Caco-2 (cell line): Measurements from ENCODE around the gene KIF14. TPM values are rescaled to one million over a fixed set of nuclear protein-coding genes. Genes with fewer than 3 reads are reported as not detected.

Experiments
- BruUV-seq: library from RNA; stranded (reverse); fragments of 400-500 nt; replicated peaks from 2 replicates; lab custom pipeline; 2021; lab: Mats Ljungman, UMichigan
- CTCF ChIA-PET: fragments of 300-600 bp; sonication (Branson Sonifier 250); formaldehyde crosslinking; loops from one replicate; lab custom pipeline; 2022; ENCODE audit warnings: antibody characterized with exemption; lab: Charles Lee
- POLR2A ChIA-PET: fragments of 300-600 bp; sonication (Branson Sonifier 250); formaldehyde crosslinking; loops from one replicate; lab custom pipeline; 2022; ENCODE audit warnings: antibody characterized with exemption; lab: Charles Lee
- DNase-seq, 2 experiments: peaks; one replicate each; pipeline versions ENCODE4 v3.0.0 to v3.0.0-alpha.2; 2020 to 2022
- H3K27me3 ChIP-seq: replicated peaks from 2 replicates; pipeline ENCODE4 v1.6.0; 2011; ENCODE audit warnings: low read length; ENCODE audit not compliant: control insufficient read depth, insufficient read depth
- H3K36me3 ChIP-seq: 2 replicates; pipeline ENCODE4 v1.5.1; 2011; ENCODE audit warnings: low read length; ENCODE audit not compliant: control insufficient read depth, insufficient read depth
- H3K4me1 ChIP-seq: fragments of 250-450 bp; sonication (Bioruptor Pico); 2 replicates; pipeline ENCODE4 v1.5.1; 2020; ENCODE audit warnings: mild to moderate bottlenecking
- H3K4me3 ChIP-seq: 2 replicates; pipeline ENCODE4 v1.5.1; 2011; ENCODE audit warnings: low read depth, mild to moderate bottlenecking, control low read depth, low read length
- H3K9me3 ChIP-seq: fragments of 250-450 bp; sonication (Bioruptor Pico); 2 replicates; pipeline ENCODE4 v1.5.1; 2020; ENCODE audit warnings: mild to moderate bottlenecking, moderate library complexity
- H3K27ac Mint-ChIP-seq: one replicate; pipeline ENCODE4 v1.8.0; 2022; ENCODE audit warnings: mixed read lengths; ENCODE audit not compliant: unreplicated experiment
- H3K27me3 Mint-ChIP-seq: one replicate; pipeline ENCODE4 v1.8.0; 2022; ENCODE audit warnings: mixed read lengths; ENCODE audit not compliant: insufficient read depth, unreplicated experiment
- H3K36me3 Mint-ChIP-seq: one replicate; pipeline ENCODE4 v1.8.0; 2022; ENCODE audit warnings: mild to moderate bottlenecking, mixed read lengths; ENCODE audit not compliant: insufficient read depth, unreplicated experiment
- H3K4me1 Mint-ChIP-seq: one replicate; pipeline ENCODE4 v1.8.0; 2022; ENCODE audit warnings: low read depth, mixed read lengths; ENCODE audit not compliant: unreplicated experiment
- H3K4me3 Mint-ChIP-seq: one replicate; pipeline ENCODE4 v1.8.0; 2022; ENCODE audit warnings: mild to moderate bottlenecking, moderate library complexity, mixed read lengths; ENCODE audit not compliant: unreplicated experiment
- H3K9me3 Mint-ChIP-seq: one replicate; pipeline ENCODE4 v1.8.0; 2022; ENCODE audit warnings: mixed read lengths; ENCODE audit not compliant: unreplicated experiment
- intact Hi-C: fragments of 100-400 bp; cut with micrococcal nuclease; formaldehyde crosslinking; loops from one replicate; pipeline ENCODE4 v1.10.0; 2022; ENCODE audit not compliant: unreplicated experiment
- total RNA-seq: library from RNA; stranded (reverse); gene quantifications from 2 replicates; pipeline ENCODE4 v1.2.3, GENCODE V29; 2022
- TF ChIP-seq, protein P1 (sequence below), 2 experiments: fragments of 200-600 bp in 1 of 2; IDR thresholded peaks; 1 replicate in 1 of 2; 2 replicates in 1 of 2; pipeline versions ENCODE4 v1.5.1 to v1.8.0; 2011 to 2022; ENCODE audit warnings: antibody characterized with exemption in 1 of 2, control low read depth in 1 of 2, inconsistent platforms in 1 of 2, low read depth in 1 of 2, low read length in 1 of 2, mild to moderate bottlenecking in 1 of 2, moderate library complexity in 1 of 2; ENCODE audit not compliant: insufficient read depth in 1 of 2, severe bottlenecking in 1 of 2, unreplicated experiment in 1 of 2

The KIF14 gene
- total RNA-seq, 1 experiment from 2014 or later = 11.6 TPM

DNA sequence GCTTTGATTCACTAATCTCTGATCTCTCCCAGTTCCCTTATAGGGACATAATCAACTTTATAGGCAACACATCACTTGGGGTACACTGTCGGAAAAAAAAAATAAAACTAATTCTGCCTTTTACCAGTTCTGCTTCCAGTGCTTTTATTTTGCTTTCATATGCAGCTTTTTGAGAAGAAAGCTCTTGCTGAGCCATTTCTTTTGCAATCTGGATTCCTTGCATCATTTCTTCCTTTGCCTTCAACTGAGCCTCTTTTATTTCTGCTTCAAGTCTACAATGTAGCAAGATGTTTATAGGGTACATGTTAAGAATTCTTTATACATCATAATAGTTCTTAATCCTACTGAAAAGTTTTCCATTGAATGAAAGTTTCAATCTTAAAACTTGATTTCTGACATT lies 30.6 kb downstream of the KIF14 start:
- Histone ChIP-seq H3K36me3 (no peaks in the 10 kb centered on the region; the same call in 1 of the 2 replicates), H3K4me1 (no peaks in the 10 kb centered on the region), H3K9me3 (no peaks in the 10 kb centered on the region), H3K4me3 (no peak overlapping the region), H3K27me3 (no peaks in the 10 kb centered on the region)
- intact Hi-C loops = no loop called here
- BruUV-seq = no TSS peak
- Mint-ChIP-seq H3K9me3 (no peaks in the 10 kb centered on the region), H3K36me3 (peaks cover 23% of the 10 kb centered on the region), H3K27me3 (no peaks in the 10 kb centered on the region), H3K4me3 (no peak overlapping the region), H3K27ac (no peak overlapping the region), H3K4me1 (peaks cover 8% of the 10 kb centered on the region)
- TF ChIP-seq, protein P1, sequence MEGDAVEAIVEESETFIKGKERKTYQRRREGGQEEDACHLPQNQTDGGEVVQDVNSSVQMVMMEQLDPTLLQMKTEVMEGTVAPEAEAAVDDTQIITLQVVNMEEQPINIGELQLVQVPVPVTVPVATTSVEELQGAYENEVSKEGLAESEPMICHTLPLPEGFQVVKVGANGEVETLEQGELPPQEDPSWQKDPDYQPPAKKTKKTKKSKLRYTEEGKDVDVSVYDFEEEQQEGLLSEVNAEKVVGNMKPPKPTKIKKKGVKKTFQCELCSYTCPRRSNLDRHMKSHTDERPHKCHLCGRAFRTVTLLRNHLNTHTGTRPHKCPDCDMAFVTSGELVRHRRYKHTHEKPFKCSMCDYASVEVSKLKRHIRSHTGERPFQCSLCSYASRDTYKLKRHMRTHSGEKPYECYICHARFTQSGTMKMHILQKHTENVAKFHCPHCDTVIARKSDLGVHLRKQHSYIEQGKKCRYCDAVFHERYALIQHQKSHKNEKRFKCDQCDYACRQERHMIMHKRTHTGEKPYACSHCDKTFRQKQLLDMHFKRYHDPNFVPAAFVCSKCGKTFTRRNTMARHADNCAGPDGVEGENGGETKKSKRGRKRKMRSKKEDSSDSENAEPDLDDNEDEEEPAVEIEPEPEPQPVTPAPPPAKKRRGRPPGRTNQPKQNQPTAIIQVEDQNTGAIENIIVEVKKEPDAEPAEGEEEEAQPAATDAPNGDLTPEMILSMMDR (IDR thresholded peaks at IDR 0.05; ENCODE audit: insufficient read depth in 1 of 2, low read depth in 1 of 2, low read length in 1 of 2, severe bottlenecking in 1 of 2, unreplicated experiment in 1 of 2) = no peak
- no peak for DNase-seq
- CTCF ChIA-PET = no interaction called here
- POLR2A ChIA-PET = no interaction called here

DNA sequence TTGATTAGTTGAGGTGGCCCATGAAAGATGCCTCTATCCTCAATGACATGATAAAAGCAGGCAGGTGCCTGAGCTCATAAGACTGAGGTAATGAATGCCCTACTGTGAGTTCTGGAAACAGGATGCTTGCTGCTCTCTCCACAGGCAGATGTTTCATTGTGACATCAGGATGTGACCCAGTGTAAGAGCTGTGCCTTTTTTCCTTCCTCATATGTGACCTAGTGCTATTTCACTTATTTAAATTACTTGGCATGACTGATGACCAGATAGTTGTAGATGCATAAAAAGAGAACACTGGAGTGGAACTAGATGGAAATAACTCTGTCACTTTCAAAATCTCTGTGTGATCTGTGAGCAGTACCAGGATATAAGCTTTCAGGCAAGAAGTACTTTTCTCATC lies 31.9 kb downstream of the KIF14 start:
- H3K4me1 ChIP-seq = no peaks in the 10 kb centered on the region
- no peak for DNase-seq
- Mint-ChIP-seq H3K9me3 (no peaks in the 10 kb centered on the region), H3K27ac (no peak overlapping the region), H3K4me1 (peaks cover 8% of the 10 kb centered on the region), H3K27me3 (no peaks in the 10 kb centered on the region), H3K36me3 (peaks cover 28% of the 10 kb centered on the region), H3K4me3 (no peak overlapping the region)
- no TSS peak for BruUV-seq
- no peaks in the 10 kb centered on the region for H3K27me3 ChIP-seq
- H3K36me3 ChIP-seq = no peaks in the 10 kb centered on the region; the same call in 1 of the 2 replicates
- TF ChIP-seq, protein P1 (IDR thresholded peaks at IDR 0.05; ENCODE audit: insufficient read depth in 1 of 2, low read depth in 1 of 2, low read length in 1 of 2, severe bottlenecking in 1 of 2, unreplicated experiment in 1 of 2) = no peak
- CTCF ChIA-PET = no interaction called here
- no peak overlapping the region for H3K4me3 ChIP-seq
- H3K9me3 ChIP-seq = no peaks in the 10 kb centered on the region
- intact Hi-C loops = no loop called here
- POLR2A ChIA-PET = no interaction called here

DNA sequence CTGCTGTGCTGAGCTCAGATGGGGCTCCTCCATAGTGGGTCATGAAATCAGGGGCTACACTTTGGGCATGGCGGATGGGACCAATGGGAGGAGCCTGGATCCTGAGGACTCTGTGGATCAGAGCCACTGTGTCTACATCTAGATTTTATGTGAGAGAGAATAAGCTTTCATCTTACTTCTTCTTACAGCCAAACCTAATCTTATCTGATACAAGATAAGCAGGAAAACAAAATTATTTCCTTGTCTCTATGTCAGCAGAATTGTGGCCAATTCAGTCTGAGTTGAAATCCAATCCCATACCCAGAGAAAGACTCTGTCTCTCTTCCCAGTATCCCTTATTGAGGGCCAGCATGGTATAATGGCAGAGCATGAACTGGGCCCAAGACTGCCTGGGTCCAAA lies 56.2 kb downstream of the KIF14 start:
- ChIA-PET CTCF (interaction anchor here (0.7 kb wide), 1 partner anchor 407 kb away, joined by 3 read pairs; no protein-coding TSS in a partner anchor), POLR2A (no interaction called here)
- Histone ChIP-seq H3K4me1 (peaks cover 10% of the 10 kb centered on the region), H3K4me3 (no peak overlapping the region), H3K27me3 (no peaks in the 10 kb centered on the region), H3K36me3 (no peaks in the 10 kb centered on the region), H3K9me3 (no peaks in the 10 kb centered on the region)
- intact Hi-C loops = no loop called here
- BruUV-seq = no TSS peak
- Mint-ChIP-seq H3K27me3 (no peaks in the 10 kb centered on the region), H3K9me3 (no peaks in the 10 kb centered on the region), H3K36me3 (peaks cover 7% of the 10 kb centered on the region), H3K4me3 (no peak overlapping the region), H3K4me1 (peaks cover 15% of the 10 kb centered on the region), H3K27ac (no peak overlapping the region)
- TF ChIP-seq, protein P1 (IDR thresholded peaks at IDR 0.05; ENCODE audit: insufficient read depth in 1 of 2, low read depth in 1 of 2, low read length in 1 of 2, severe bottlenecking in 1 of 2, unreplicated experiment in 1 of 2) = no peak
- DNase-seq = no peak
